ENCODE data around the gene ACTRT2.

The ACTRT2 gene

GRCh38 chr1:3064901-3065300 is 43.6 kb downstream of the ACTRT2 start:
- TF ChIP-seq CTCF (conservative IDR thresholded peaks at IDR 0.05; ENCODE audit: low read depth, low read length), result no peak
- no peak for DNase-seq (ENCODE audit: low read depth)
- peak overlapping the region; percentile 91 for H3K4me3 ChIP-seq (ENCODE audit: low read length)

- TF ChIP-seq CTCF (conservative IDR thresholded peaks at IDR 0.05; ENCODE audit: low read depth, low read length), result no peak
- DNase-seq (ENCODE audit: low read depth), result no peak
Measured at GRCh38 chr1:3065396-3065795, 44.1 kb downstream of the ACTRT2 start.

GRCh38 chr1:3065797-3066196 is 44.5 kb downstream of the ACTRT2 start:
- no peak for DNase-seq (ENCODE audit: low read depth)
- H3K4me3 ChIP-seq (ENCODE audit: low read length), result peak overlapping the region; percentile 91
- no peak for TF ChIP-seq CTCF (conservative IDR thresholded peaks at IDR 0.05; ENCODE audit: low read depth, low read length)

More at GRCh38 chr1:3065396-3065795, 44.1 kb downstream of the ACTRT2 start:
- H3K4me3 ChIP-seq (ENCODE audit: low read length), result peak overlapping the region; percentile 91

- H3K4me3 ChIP-seq (ENCODE audit: low read length), result peak overlapping the region; percentile 91
- TF ChIP-seq CTCF (conservative IDR thresholded peaks at IDR 0.05; ENCODE audit: low read depth, low read length), result peak; percentile 59
Measured at GRCh38 chr1:3066250-3066711, 45.0 kb downstream of the ACTRT2 start.

GRCh38 chr1:3066826-3067225 is 45.6 kb downstream of the ACTRT2 start:
- DNase-seq (ENCODE audit: low read depth), result no peak
- no peak for TF ChIP-seq CTCF (conservative IDR thresholded peaks at IDR 0.05; ENCODE audit: low read depth, low read length)
- peak overlapping the region; percentile 91 for H3K4me3 ChIP-seq (ENCODE audit: low read length)

More at GRCh38 chr1:3066250-3066711, 45.0 kb downstream of the ACTRT2 start:
- no peak for DNase-seq (ENCODE audit: low read depth)

- peak overlapping the region; percentile 91 for H3K4me3 ChIP-seq (ENCODE audit: low read length)
- no peak for TF ChIP-seq CTCF (conservative IDR thresholded peaks at IDR 0.05; ENCODE audit: low read depth, low read length)
- no peak for DNase-seq (ENCODE audit: low read depth)
Measured at GRCh38 chr1:3067301-3067670, 46.0 kb downstream of the ACTRT2 start.

GRCh38 chr1:3067671-3068563 is 46.6 kb downstream of the ACTRT2 start:
- TF ChIP-seq CTCF (conservative IDR thresholded peaks at IDR 0.05; ENCODE audit: low read depth, low read length), result no peak
- peak overlapping the region; percentile 91 for H3K4me3 ChIP-seq (ENCODE audit: low read length)
- DNase-seq (ENCODE audit: low read depth), result no peak

Measured in retinal pigment epithelial cell (primary cell).